Activated B cell treated with CpG ODN at 0.5 μM for 24 hours (primary cell): Measurements from ENCODE around the gene DSCAM. TPM values are rescaled to one million over a fixed set of nuclear protein-coding genes. Genes with fewer than 3 reads are reported as not detected.

ENCODE experiments used
- ATAC-seq: fragments of 200-7000 bp; cut with Tn5 transposase; one replicate; pipeline ENCODE4 v1.10.0; 2021; ENCODE audit warnings: low read depth, mild to moderate bottlenecking, moderate library complexity
- CTCF ChIA-PET: fragments of 350-600 bp; sonication (Branson Sonifier 250); formaldehyde crosslinking; loops from one replicate; lab custom pipeline; 2021; ENCODE audit warnings: antibody characterized with exemption; lab: Charles Lee
- POLR2A ChIA-PET: fragments of 350-600 bp; sonication (Branson Sonifier 250); formaldehyde crosslinking; loops from one replicate; lab custom pipeline; 2021; ENCODE audit warnings: antibody characterized with exemption; lab: Charles Lee
- DNase-seq: peaks from one replicate; pipeline ENCODE4 v3.0.0; 2022
- H3K27ac Mint-ChIP-seq: one replicate; pipeline ENCODE4 v1.8.0; 2020; ENCODE audit warnings: mixed read lengths
- H3K27me3 Mint-ChIP-seq: one replicate; pipeline ENCODE4 v1.8.0; 2021; ENCODE audit warnings: mixed read lengths
- H3K36me3 Mint-ChIP-seq: one replicate; pipeline ENCODE4 v1.8.0; 2021; ENCODE audit warnings: low read depth, mixed read lengths
- H3K4me1 Mint-ChIP-seq: one replicate; pipeline ENCODE4 v1.8.0; 2021; ENCODE audit warnings: mixed read lengths
- H3K4me3 Mint-ChIP-seq: one replicate; pipeline ENCODE4 v1.8.0; 2020; ENCODE audit warnings: mild to moderate bottlenecking, mixed read lengths
- H3K9me3 Mint-ChIP-seq: one replicate; pipeline ENCODE4 v1.8.0; 2020; ENCODE audit warnings: mixed read lengths
- CTCF ChIP-seq: fragments of 200-600 bp; IDR thresholded peaks from one replicate; pipeline ENCODE4 v1.8.0; 2022; ENCODE audit warnings: antibody characterized with exemption, mild to moderate bottlenecking
- intact Hi-C: fragments of 100-400 bp; cut with micrococcal nuclease; formaldehyde crosslinking; loops from one replicate; pipeline ENCODE4 v1.15.1; 2024
- total RNA-seq: library from RNA; stranded (reverse); gene quantifications from 2 replicates; pipeline ENCODE4 v1.2.3, GENCODE V29; 2022

Gene DSCAM
- total RNA-seq, 1 donor from 2014 or later: not detected

GRCh38 chr21:40846103-40846502 is 855 bp downstream of the DSCAM start:
- no peak for ATAC-seq
- no peaks in the 10 kb centered on the region for H3K36me3 Mint-ChIP-seq

GRCh38 chr21:40845441-40845995 is 1.4 kb downstream of the DSCAM start:
- DNase-seq (no peak), ATAC-seq (no peak)
- H3K27me3 Mint-ChIP-seq: peaks cover 29% of the 10 kb centered on the region
- H3K27ac Mint-ChIP-seq: no peak overlapping the region
- peaks cover 4% of the 10 kb centered on the region for H3K9me3 Mint-ChIP-seq
- ChIA-PET POLR2A (no interaction called here), CTCF (no interaction called here)
- intact Hi-C loops: no loop called here
- no peak for TF ChIP-seq CTCF
- H3K4me3 Mint-ChIP-seq: no peak overlapping the region
- no peaks in the 10 kb centered on the region for H3K4me1 Mint-ChIP-seq
- no peaks in the 10 kb centered on the region for H3K36me3 Mint-ChIP-seq

More at GRCh38 chr21:40846103-40846502, 855 bp downstream of the DSCAM start:
- no peak overlapping the region for H3K4me3 Mint-ChIP-seq
- TF ChIP-seq CTCF: no peak
- ChIA-PET CTCF (no interaction called here), POLR2A (no interaction called here)
- peaks cover 24% of the 10 kb centered on the region for H3K27me3 Mint-ChIP-seq
- peaks cover 4% of the 10 kb centered on the region for H3K9me3 Mint-ChIP-seq
- no peak overlapping the region for H3K27ac Mint-ChIP-seq
- intact Hi-C loops: no loop called here
- DNase-seq: no peak
- no peaks in the 10 kb centered on the region for H3K4me1 Mint-ChIP-seq

GRCh38 chr21:40844935-40845334 is 2.0 kb downstream of the DSCAM start:
- POLR2A ChIA-PET: no interaction called here
- no peak for ATAC-seq
- CTCF ChIA-PET: no interaction called here
- intact Hi-C loops: no loop called here
- H3K36me3 Mint-ChIP-seq: no peaks in the 10 kb centered on the region
- DNase-seq: no peak
- H3K4me1 Mint-ChIP-seq: no peaks in the 10 kb centered on the region
- no peak overlapping the region for H3K4me3 Mint-ChIP-seq
- no peak overlapping the region for H3K27ac Mint-ChIP-seq
- TF ChIP-seq CTCF: no peak
- H3K9me3 Mint-ChIP-seq: peaks cover 4% of the 10 kb centered on the region
- H3K27me3 Mint-ChIP-seq: peaks cover 34% of the 10 kb centered on the region

GRCh38 chr21:40842197-40842552 is 4.8 kb downstream of the DSCAM start:
- Mint-ChIP-seq H3K27me3 (peaks cover 26% of the 10 kb centered on the region), H3K4me1 (no peaks in the 10 kb centered on the region), H3K36me3 (no peaks in the 10 kb centered on the region), H3K27ac (no peak overlapping the region), H3K9me3 (no peaks in the 10 kb centered on the region), H3K4me3 (no peak overlapping the region)
- DNase-seq: no peak
- TF ChIP-seq CTCF: no peak
- ChIA-PET CTCF (no interaction called here), POLR2A (no interaction called here)
- ATAC-seq: no peak
- intact Hi-C loops: no loop called here

- ATAC-seq: no peak
- H3K4me1 Mint-ChIP-seq: no peaks in the 10 kb centered on the region
- no peak for DNase-seq
- CTCF ChIA-PET: no interaction called here
- H3K9me3 Mint-ChIP-seq: no peaks in the 10 kb centered on the region
- no peak for TF ChIP-seq CTCF
- intact Hi-C loops: no loop called here
- POLR2A ChIA-PET: no interaction called here
- no peaks in the 10 kb centered on the region for H3K36me3 Mint-ChIP-seq
- H3K4me3 Mint-ChIP-seq: no peak overlapping the region
- no peak overlapping the region for H3K27ac Mint-ChIP-seq
- H3K27me3 Mint-ChIP-seq: peaks cover 24% of the 10 kb centered on the region
Measured at GRCh38 chr21:40841524-40842196, 5.3 kb downstream of the DSCAM start.
